HPDE6-E6E7 (cell line): ENCODE results near the gene LIPT2.
"Not testable (repeated sequence)": the region's sequence is repeated elsewhere in the genome, so short reads cannot be mapped to it uniquely, and the experiment has no call there.

Experiments used
- DNase-seq: peaks from one replicate; pipeline ENCODE4 v3.0.0; 2011; ENCODE audit warnings: missing footprints; ENCODE audit errors: extremely low spot score

The LIPT2 gene

DNA sequence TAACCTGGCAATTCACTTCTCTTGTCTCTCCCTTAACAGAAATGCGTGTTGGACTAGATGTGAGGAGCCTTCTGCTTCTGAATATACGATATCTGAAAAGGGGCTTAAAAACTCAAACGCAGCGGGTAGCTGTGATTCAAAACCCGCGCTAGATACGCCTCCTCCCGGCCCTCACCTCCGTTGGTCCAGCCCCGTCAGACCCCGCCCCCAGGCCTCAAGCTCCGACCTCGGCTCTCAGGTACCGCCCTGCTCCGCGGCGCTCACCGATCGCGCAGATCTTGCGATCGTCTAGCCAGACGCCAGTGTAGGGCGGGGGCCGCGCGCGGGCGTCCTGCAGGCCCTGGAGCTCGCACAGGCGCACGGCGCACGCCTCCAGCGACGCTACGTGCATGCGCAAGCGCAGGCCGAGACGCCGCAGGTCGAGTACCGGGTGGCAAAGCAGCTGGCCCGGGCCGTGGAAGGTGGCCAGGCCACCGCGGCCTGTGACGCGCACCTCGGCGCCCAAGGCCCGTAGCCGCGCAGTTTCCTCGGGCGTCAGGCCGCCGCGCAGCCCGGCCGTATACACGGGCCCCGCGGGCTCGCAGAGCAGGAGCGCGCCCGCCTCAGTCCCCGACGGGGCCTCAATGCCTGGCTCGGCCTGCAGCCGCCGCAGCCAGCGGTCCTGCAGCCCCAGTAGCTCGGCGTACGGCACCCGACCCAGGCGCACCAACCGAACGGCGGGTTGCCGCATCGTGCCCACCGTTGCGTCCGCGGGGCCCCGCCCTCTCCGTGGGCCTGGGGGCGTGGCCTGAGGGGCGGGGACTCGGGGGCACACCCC is at the start of gene LIPT2:
Gene LIPT2, minus strand, starts transcription at position 751 of the 817 bp plus-strand sequence. Its CDS starts 21 bp downstream, at position 730.
- DNase-seq: peak; percentile 88

GRCh38 chr11:74541466-74541865 is 47.9 kb upstream of the LIPT2 start:
- no peak for DNase-seq

GRCh38 chr11:74540270-74540669 is 46.7 kb upstream of the LIPT2 start:
- DNase-seq: no peak

GRCh38 chr11:74538680-74539079 is 45.2 kb upstream of the LIPT2 start:
- DNase-seq: no peak

DNA sequence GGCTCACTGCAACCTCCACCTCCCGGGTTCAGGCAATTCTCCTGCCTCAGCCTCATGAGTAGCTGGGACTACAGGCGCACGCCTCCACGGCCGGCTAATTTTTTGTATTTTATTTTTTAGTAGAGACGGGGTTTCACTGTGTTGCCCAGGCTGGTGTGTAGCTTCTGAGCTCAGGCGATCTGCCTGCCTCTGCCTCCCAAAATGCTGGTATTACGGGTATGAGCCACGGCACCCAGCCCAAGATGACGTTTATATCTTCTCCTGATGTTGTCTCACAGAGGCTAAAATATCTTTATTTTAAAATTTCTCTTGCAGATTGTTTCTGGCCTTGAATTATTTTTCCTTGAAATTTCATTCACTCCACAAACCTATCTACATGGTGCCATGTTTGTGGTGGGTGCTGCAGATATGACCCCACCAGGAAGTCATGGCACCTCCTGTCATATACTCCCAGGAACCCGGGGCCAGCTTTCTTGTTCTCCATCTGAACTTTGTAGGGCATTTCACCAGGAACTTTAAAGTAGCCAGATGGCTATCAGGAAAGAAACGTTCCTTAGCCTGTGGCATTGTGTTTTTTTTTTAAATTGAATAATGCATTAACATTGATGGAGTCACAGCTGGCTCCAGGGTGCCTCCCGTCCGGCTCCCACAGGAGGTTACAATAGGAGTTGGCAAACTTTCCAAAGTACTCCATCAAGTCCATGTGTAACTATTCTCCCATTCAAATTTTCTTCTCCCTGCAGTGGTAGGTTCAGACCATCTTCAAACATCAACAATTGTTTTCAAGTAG is 42.0 kb upstream of the LIPT2 start:
- no peak for DNase-seq

DNA sequence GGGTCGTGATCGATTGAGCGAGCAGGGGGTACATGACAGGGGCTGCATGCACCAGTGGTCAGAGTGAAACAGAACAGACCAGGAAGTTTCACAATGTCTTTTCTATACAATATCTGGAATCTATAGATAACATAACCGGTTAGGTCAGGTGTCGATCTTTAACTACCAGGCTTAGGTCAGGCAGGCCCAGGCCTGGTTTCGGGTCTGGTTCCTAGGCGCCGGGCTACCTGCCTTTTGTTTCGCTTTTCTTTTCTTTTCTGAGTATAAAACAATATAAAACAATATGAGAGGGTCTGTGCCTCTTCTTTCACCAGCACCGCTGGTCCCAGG is 41.4 kb upstream of the LIPT2 start:
- DNase-seq: not testable (repeated sequence)

GRCh38 chr11:74534216-74534945 is 40.9 kb upstream of the LIPT2 start:
- no peak for DNase-seq

DNA sequence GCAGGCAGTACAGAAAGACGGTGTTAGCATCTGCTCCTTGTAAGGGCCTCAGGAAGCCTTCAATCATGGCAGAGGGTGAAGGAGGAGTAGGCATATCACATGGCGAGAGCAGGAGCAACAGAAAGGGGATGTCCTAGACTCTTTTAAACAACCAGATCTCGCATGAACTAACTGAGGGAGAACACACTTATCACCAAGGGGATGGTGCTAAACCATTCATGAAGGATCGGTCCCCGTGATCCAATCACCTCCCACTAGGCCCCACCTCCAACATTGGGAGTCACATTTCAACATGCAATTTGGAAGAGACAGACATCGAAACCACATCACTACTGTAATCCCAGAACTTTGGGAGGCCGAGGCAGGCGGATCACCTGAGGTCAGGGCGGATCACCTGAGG is 39.9 kb upstream of the LIPT2 start:
- no peak for DNase-seq

DNA sequence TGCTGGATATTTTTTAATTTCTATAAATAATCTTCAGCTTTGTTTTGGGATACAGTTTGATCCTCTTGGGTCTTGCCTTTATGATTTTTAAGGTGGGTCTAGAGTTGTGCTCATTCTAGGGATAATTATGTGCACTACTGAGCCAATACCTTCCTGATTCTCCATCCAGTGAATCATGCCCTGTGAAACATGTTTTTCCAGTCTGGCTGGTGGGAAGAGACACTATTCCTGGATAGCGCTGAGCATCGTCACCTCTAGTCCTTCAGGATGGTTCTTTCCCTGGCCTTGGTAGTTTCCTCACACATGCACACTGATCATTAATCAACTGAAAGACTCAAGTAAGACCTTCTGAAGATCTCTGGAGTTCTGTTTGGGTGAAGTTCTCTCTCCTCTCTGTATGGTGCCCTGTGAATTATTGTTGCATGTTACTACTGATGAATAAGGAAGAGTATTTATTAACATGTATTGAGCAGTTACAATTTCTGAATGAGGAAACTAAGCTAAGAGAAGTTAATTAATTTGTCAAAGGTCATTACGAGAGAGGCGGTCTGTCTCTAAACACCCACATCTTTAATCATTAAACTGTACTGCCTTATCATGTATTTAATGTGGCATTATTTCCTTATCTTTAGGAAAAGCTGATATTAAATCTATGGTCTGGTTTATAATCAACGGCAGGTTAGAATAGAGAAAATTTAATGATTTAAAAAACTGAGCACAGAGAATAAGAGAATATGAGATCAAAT is 39.1 kb upstream of the LIPT2 start:
- DNase-seq: peak; percentile 65

GRCh38 chr11:74524978-74525377 is 31.5 kb upstream of the LIPT2 start:
- no peak for DNase-seq

- no peak for DNase-seq
These were observed 31.0 kb upstream of the LIPT2 start for GRCh38 chr11:74524501-74524900.

GRCh38 chr11:74522776-74523175 is 29.3 kb upstream of the LIPT2 start:
- no peak for DNase-seq

DNA sequence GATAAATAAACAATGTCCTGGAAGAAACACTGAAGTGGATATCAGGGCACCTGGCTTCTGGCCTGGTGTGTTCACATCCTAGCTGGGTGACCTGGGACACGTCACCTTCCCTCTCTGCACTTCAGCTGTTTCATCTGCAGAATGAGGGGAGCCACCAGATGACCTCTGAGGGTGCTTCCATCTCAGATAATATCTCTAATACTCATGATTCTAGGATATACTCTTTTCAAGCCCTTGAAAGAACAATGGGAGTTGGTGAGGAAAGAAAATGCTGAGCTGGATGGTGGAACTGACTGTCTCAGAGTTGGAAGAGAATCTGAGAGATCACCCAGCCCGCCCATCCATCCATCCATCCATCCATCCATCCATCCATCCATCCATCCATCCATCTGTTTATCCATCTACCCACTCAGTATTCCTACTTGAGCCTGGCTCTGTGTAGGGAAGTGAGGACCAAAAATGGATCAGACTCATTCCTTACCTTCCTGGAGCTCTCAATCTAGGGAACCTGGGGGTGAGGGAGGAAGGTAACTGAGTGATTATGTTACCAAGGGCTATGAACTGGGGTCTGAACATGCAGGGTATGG is 28.2 kb upstream of the LIPT2 start:
- no peak for DNase-seq

DNA sequence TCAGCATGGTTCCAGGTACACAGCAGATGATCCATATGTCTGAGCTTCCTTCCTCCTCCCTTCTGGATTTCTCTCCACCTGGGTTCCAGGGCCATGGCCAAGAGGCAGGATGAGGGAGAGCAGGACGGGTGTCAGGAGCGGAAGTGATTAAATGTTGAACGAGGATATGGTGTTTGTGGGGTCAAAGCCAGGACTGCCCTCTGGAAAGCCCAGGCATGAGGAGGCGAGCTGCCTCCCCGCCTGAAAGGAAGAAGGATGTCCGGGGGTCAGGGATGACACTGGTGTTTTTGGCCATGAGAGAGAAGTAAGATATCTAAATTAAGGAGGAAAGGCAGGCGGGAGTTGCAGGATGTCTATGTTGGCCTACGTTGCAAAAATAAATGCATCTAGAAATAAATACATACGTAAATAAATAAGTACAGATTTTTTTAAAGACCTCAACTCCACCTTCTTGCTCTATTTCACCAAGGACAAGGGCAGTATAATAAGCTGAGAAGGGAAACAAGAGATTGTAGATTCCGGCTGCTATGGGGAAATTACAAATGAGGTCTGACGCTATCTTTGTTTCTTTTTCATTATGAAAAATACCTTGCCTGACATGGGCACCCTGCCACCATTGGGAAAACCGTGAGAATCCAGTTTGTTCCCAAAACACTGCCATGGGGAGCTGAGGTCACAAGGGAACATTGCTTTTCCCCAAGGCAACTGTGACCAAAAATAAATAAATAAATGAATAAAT is 27.6 kb upstream of the LIPT2 start:
- DNase-seq: no peak

DNA sequence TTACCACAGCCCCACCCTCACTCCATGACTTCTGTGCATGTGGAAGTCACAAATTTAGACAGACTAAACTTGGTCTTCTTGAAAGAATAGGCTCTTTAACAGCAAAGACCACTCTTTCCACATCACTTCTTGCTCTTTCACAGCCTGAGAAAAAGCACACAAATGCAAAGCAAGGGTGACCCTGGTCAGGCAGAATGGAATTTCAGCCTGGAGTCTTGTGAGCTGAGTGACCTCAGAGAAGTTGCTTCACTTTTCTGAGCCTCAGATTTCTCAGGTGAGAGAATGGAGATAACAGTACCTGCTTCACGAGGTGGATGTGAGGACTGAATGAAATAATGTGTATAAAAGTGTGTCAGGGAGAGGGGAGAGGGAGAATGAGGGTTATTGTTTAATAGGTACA is 26.8 kb upstream of the LIPT2 start:
- no peak for DNase-seq

DNA sequence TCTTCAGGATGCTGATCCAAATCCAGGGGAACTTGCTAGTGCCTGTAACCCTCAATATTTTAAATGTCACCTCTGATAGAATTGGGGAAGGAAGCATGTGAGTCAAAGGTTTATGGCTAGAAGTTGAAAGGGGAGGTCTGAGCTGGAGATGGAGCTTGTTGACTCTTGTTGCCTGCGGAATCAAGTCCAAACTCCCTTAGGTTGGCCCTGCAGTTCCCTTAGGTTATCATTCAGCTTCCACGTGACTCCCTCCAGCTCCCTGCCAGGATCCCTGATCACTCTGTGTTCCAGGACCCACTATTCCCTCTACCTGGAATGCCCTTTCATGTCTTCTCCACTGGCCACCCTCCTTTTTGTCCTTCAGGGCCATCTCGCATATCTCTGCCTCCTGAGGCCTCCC is 26.2 kb upstream of the LIPT2 start:
- DNase-seq: no peak

GRCh38 chr11:74517592-74517991 is 24.1 kb upstream of the LIPT2 start:
- DNase-seq: not testable (repeated sequence)

DNA sequence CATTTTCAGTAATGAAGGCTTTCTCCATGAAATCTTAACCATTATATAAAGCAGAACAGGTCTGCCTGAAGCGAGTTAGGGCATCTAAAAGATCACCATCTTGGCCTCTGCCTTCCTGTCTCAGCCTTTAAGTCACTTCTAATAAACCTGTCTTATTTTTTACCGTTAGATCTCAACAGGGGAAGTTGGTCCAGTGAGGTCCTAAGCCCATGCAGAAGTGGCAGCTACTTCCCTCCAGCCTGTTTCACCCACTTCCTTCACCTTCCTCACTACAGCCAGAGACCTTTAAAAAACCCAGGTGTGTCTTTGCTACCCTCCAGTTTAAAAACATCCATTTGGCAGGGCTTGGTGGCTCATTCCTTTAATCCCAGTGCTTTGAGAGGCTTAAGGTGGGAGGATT is 14.1 kb upstream of the LIPT2 start:
- DNase-seq: no peak

DNA sequence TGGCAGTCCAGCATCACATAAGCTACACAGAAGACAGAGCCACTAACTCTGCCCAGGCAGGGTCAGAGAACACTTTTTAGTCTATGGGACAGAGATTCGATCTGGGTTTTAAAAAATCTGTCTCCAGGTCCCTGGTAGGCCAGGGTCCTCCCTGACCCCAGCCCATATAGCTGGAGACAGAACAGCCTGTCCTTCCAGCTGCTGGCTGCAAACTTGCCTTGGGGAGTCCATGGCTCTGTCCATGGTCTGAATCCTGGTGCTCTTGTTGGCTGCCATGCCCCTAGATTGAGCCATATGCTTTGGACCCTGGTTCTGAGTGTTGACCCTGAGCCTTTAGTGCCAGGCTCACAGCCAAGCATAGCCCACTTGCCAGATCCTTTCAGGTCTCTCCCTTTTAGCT is 13.3 kb upstream of the LIPT2 start:
- no peak for DNase-seq

DNA sequence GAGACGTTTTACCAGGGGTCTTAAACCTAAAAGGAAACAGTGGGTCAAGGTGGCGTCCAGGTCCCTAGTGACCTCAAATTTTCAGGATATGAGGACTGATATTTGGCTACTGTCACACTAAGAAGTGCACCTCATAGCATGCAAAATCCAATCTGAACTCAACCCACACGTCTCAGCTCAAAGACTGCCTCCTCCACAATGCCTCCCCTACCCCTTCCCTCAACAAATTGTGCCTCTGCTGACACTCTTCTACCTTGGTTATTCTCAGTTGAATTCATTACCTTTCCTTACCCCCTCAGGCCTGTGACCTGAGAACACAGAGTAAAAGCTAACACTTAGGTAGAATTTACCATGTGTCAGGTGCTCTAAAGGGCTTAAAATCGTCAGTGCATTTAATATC is 12.4 kb upstream of the LIPT2 start:
- no peak for DNase-seq
